GM12891 (cell line): ENCODE data around the gene PEX5.
A peak's percentile ranks its signal among the peaks of the same experiment; 100 is the strongest.
"Not testable (repeated sequence)": the region's sequence is repeated elsewhere in the genome, so short reads cannot be mapped to it uniquely, and the experiment has no call there.

Experiments used
- DNase-seq: peaks from one replicate; pipeline ENCODE4 v3.0.0; 2011; ENCODE audit warnings: low spot score; ENCODE audit not compliant: insufficient read length
- FAIRE-seq: peaks from 2 replicates; lab custom pipeline; 2011; peaks lifted over from hg19 to GRCh38; lab: Jason Lieb, UNC
- PAX5 ChIP-seq: IDR thresholded peaks from 2 replicates; pipeline ENCODE4 v1.6.1; 2011; ENCODE audit warnings: low read length, moderate library complexity, mild to moderate bottlenecking; ENCODE audit not compliant: insufficient read depth, severe bottlenecking
- POLR2A ChIP-seq: IDR thresholded peaks from 2 replicates; pipeline ENCODE4 v1.6.1; 2011; ENCODE audit warnings: low read depth, low read length, control low read depth
- POLR2AphosphoS5 ChIP-seq: IDR thresholded peaks from 2 replicates; pipeline ENCODE4 v1.6.1; 2011; ENCODE audit warnings: low read depth, low read length, control low read depth
- POU2F2 ChIP-seq: IDR thresholded peaks from 2 replicates; pipeline ENCODE4 v1.6.1; 2011; ENCODE audit warnings: low read depth, mild to moderate bottlenecking, control low read depth, low read length, moderate library complexity
- SPI1 ChIP-seq: IDR thresholded peaks from 2 replicates; pipeline ENCODE4 v1.6.1; 2011; ENCODE audit warnings: low read depth, low read length, control low read depth
- TAF1 ChIP-seq: IDR thresholded peaks from 2 replicates; pipeline ENCODE4 v1.6.1; 2011; ENCODE audit warnings: low read depth, low read length, control low read depth

The PEX5 gene

GRCh38 chr12:7180685-7181084, 8.8 kb upstream of the PEX5 start:
- DNase-seq, result no peak
- TF ChIP-seq SPI1, result no peak
- TF ChIP-seq TAF1, result no peak
- TF ChIP-seq POU2F2, result no peak
- no peak for TF ChIP-seq POLR2A
- TF ChIP-seq POLR2AphosphoS5, result no peak
- no peak for TF ChIP-seq PAX5
- FAIRE-seq, result no peak

- DNase-seq, result not testable (repeated sequence)
These were observed 3.4 kb upstream of the PEX5 start for GRCh38 chr12:7186058-7186457.

GRCh38 chr12:7188562-7189397, 706 bp upstream of the PEX5 start:
- DNase-seq, result peak; percentile 24
- FAIRE-seq, result peak; percentile 73
- TF ChIP-seq SPI1 (no peak), POLR2AphosphoS5 (no peak), POU2F2 (no peak), POLR2A (no peak), PAX5 (no peak), TAF1 (no peak)

More at GRCh38 chr12:7186058-7186457, 3.4 kb upstream of the PEX5 start:
- not testable (repeated sequence) for FAIRE-seq

- TF ChIP-seq SPI1 (peak; percentile 33; the same call in 1 of the 2 replicates), POLR2AphosphoS5 (no peak)
- DNase-seq (peak; percentile 15), FAIRE-seq (no peak)
These were observed 976 bp downstream of the PEX5 start for GRCh38 chr12:7190268-7191055.

- no peak for FAIRE-seq
- DNase-seq, result no peak
- TF ChIP-seq PAX5, result no peak
- TF ChIP-seq POLR2A, result no peak
- TF ChIP-seq POLR2AphosphoS5, result no peak
- no peak for TF ChIP-seq POU2F2
- TF ChIP-seq TAF1, result no peak
- TF ChIP-seq SPI1, result no peak
These were observed 4.2 kb downstream of the PEX5 start for GRCh38 chr12:7193674-7194073.

- DNase-seq (no peak), FAIRE-seq (no peak)
- TF ChIP-seq TAF1 (no peak), POLR2AphosphoS5 (no peak), SPI1 (no peak), POLR2A (no peak), PAX5 (no peak), POU2F2 (no peak)
These were observed 8.4 kb downstream of the PEX5 start for GRCh38 chr12:7197841-7198240.

DNA sequence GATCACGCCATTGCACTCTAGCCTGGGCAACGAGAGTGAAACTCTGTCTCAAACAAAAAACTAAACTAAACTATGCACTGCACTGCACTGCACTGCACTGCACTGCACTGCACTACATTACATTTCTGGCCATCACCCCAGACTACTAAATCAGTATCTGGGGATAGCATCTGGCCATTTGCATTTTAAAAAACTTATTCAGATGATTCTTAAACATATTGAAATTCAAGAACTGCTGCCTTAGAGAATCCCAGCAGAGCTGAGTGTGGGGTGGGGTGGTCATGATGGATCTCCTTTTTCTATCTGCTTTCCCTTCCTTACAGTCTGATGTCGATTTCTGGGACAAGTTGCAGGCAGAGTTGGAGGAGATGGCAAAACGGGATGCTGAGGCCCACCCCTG, 13.6 kb downstream of the PEX5 start:
- no peak for DNase-seq
- no peak for TF ChIP-seq PAX5
- TF ChIP-seq POU2F2, result no peak
- TF ChIP-seq POLR2A, result no peak
- no peak for TF ChIP-seq SPI1
- TF ChIP-seq TAF1, result no peak
- no peak for FAIRE-seq

- no peak for DNase-seq
- no peak for FAIRE-seq
- no peak for TF ChIP-seq POLR2A
- no peak for TF ChIP-seq TAF1
- TF ChIP-seq POU2F2, result no peak
- no peak for TF ChIP-seq SPI1
- no peak for TF ChIP-seq POLR2AphosphoS5
- no peak for TF ChIP-seq PAX5
These were observed 15.6 kb downstream of the PEX5 start for GRCh38 chr12:7205091-7205490.

DNA sequence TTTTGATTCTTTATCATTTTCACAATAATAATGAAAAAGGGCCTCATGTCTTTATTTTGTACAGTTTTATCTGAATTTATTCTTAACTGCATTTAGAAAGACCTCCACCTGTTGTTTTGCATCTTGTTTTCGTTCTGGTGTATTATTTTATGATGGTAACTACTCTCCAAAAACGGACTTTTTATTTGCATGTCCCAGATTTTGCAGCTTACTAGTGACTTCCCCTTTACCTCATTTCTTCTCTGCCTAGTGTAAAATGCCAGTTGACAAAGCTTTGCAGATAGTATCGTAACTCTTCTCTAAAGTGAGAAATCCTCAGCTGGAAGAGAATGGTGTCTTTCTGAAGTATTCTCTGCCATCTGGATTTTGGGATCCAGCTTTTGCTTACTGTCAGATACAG, 17.2 kb downstream of the PEX5 start:
- FAIRE-seq, result no peak
- TF ChIP-seq POLR2A, result no peak
- TF ChIP-seq POU2F2, result no peak
- TF ChIP-seq POLR2AphosphoS5, result no peak
- no peak for TF ChIP-seq SPI1
- no peak for TF ChIP-seq PAX5
- TF ChIP-seq TAF1, result no peak
- DNase-seq, result no peak

GRCh38 chr12:7207866-7208625, 18.6 kb downstream of the PEX5 start:
- TF ChIP-seq PAX5, result no peak
- no peak for TF ChIP-seq SPI1
- no peak for TF ChIP-seq POU2F2
- TF ChIP-seq POLR2A, result no peak
- no peak for TF ChIP-seq TAF1
- TF ChIP-seq POLR2AphosphoS5, result no peak
- no peak for FAIRE-seq
- DNase-seq, result no peak
